ENCODE measurements around the gene EPHA2. TPM values are rescaled to one million over a fixed set of nuclear protein-coding genes. Genes with fewer than 3 reads are reported as not detected.

The EPHA2 gene
- 98.7 to 150 TPM (median 137 TPM) in 5 replicates for total RNA-seq (2022; extraction: Qiagen RNA extraction)

DNA sequence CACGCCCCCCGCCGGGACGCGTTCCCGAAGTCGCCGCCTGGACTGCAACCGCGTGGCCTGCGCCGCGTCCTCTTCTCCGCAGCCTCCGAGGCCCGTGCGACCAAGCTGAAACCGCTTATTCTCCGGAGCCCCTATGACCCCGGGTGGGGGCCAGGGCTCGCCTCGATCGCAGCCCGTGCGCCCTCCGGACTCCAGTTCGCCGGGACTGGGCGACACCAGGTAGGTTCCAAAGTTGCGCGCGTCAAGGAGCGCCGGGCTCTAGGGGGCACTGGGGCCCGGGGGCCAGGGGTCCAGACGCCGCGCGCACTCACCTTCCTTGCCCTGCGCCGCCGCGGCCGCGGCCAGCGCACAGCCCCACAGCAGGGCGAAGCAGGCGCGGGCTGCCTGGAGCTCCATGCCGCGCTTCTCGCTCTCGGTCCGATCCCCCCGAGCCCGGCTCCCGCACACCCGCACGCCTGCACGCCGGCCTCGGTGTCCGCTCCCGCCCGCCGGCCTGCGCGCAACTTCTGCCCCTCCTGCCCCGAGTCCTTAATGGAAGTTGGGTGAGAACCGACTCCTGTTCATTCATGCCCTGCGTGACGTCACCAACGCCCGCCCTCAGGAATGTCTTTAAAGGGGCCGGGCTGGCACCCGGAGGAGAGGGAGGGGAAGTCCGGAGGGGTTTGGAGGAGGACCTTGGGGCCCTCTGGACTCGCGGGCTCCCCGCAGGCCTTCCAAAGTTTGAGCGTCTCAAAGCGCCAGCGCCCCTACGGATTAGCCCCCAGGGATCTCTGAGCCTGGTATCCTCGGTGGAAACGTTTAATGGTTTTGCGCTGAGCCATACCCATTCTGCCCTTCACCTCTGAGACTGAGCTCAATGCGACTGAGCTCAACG lies at the start of gene EPHA2:
Gene EPHA2 (minus strand): TSS at position 533 of the 874 bp plus-strand sequence. CDS start 137 bp downstream, at position 396.

Other genes with a start within 250 kb of the EPHA2 start
- gene ZBTB17, start 180.0 kb downstream of the EPHA2 start, total RNA-seq (2022; extraction: Qiagen RNA extraction), result 10.2 to 18.4 TPM (median 13.0 TPM) in 5 replicates
- not detected in 5 replicates for gene SRARP, start 151.8 kb downstream of the EPHA2 start, total RNA-seq (2022; extraction: Qiagen RNA extraction)
- 0.07 TPM in 1 of 5 replicates, not detected in the others for gene HSPB7, start 138.0 kb downstream of the EPHA2 start, total RNA-seq (2022; extraction: Qiagen RNA extraction)
- gene CLCNKA, start 134.0 kb downstream of the EPHA2 start, total RNA-seq (2022; extraction: Qiagen RNA extraction), result 0.14 to 0.26 TPM in 2 of 5 replicates, not detected in the others
- gene CLCNKB, start 112.3 kb downstream of the EPHA2 start, total RNA-seq (2022; extraction: Qiagen RNA extraction), result 0.10 TPM in 1 of 5 replicates, not detected in the others
- 13.7 to 19.5 TPM (median 18.8 TPM) in 5 replicates for gene FAM131C, start 82.4 kb downstream of the EPHA2 start, total RNA-seq (2022; extraction: Qiagen RNA extraction)
- gene ARHGEF19, start 56.6 kb upstream of the EPHA2 start, total RNA-seq (2022; extraction: Qiagen RNA extraction), result 5.3 to 6.6 TPM (median 6.2 TPM) in 5 replicates
- 2.5 to 4.5 TPM (median 3.2 TPM) in 5 replicates for gene CPLANE2, start 81.1 kb upstream of the EPHA2 start, total RNA-seq (2022; extraction: Qiagen RNA extraction)
- 7.6 to 9.9 TPM (median 9.3 TPM) in 5 replicates for gene FBXO42, start 196.4 kb upstream of the EPHA2 start, total RNA-seq (2022; extraction: Qiagen RNA extraction)
- gene SZRD1, start 211.2 kb upstream of the EPHA2 start, total RNA-seq (2022; extraction: Qiagen RNA extraction), result 75.9 to 96.3 TPM (median 87.8 TPM) in 5 replicates

Data from A549 treated with Mapracorat at 1 μM for 4 hours (cell line).